HepG2 (cell line): ENCODE results near the gene CALML6. TPM values are rescaled to one million over a fixed set of nuclear protein-coding genes. Genes with fewer than 3 reads are reported as not detected.
A peak's percentile ranks its signal among the peaks of the same experiment; 100 is the strongest.

Experiments used
- ATRX ChIP-seq: sonication (generic); formaldehyde crosslinking; IDR thresholded peaks from 2 replicates; pipeline ENCODE4 v1.4.0; 2020; ENCODE audit warnings: missing genetic modification reagents, borderline replicate concordance
- BRCA1 ChIP-seq: sonication (generic); formaldehyde crosslinking; IDR thresholded peaks from 2 replicates; pipeline ENCODE4 v1.4.0; 2020; ENCODE audit warnings: missing genetic modification reagents
- CAMTA2 ChIP-seq: sonication (generic); formaldehyde crosslinking; IDR thresholded peaks from 2 replicates; pipeline ENCODE4 v1.4.0; 2020; ENCODE audit warnings: mild to moderate bottlenecking, missing genetic modification reagents, borderline replicate concordance
- ELF4 ChIP-seq: sonication (generic); formaldehyde crosslinking; IDR thresholded peaks from 2 replicates; pipeline ENCODE4 v1.5.0; 2020; ENCODE audit warnings: missing genetic modification reagents, mild to moderate bottlenecking, moderate library complexity, borderline replicate concordance
- GZF1 ChIP-seq: sonication (generic); formaldehyde crosslinking; IDR thresholded peaks from 2 replicates; pipeline ENCODE4 v1.5.1; 2020; ENCODE audit warnings: mild to moderate bottlenecking, missing genetic modification reagents
- HOXA3 ChIP-seq: sonication (generic); formaldehyde crosslinking; IDR thresholded peaks from 2 replicates; pipeline ENCODE4 v1.5.0; 2020; ENCODE audit warnings: missing genetic modification reagents
- JDP2 ChIP-seq: sonication (generic); formaldehyde crosslinking; IDR thresholded peaks from 2 replicates; pipeline ENCODE4 v1.8.1; 2022; ENCODE audit warnings: missing genetic modification reagents, borderline replicate concordance
- KLF11 ChIP-seq: IDR thresholded peaks from 2 replicates; pipeline ENCODE4 v1.6.1; 2016; ENCODE audit warnings: missing compliant biosample characterization
- MYNN ChIP-seq: sonication (generic); formaldehyde crosslinking; IDR thresholded peaks from 2 replicates; pipeline ENCODE4 v1.4.0; 2020; ENCODE audit warnings: mild to moderate bottlenecking, low read depth, missing genetic modification reagents
- NR2F6 ChIP-seq, 2 experiments: IDR thresholded peaks; 2 replicates each; pipeline ENCODE4 v1.6.1; 2016; ENCODE audit warnings: antibody characterized with exemption in 1 of 2, mild to moderate bottlenecking in 1 of 2
- PHF21A ChIP-seq: sonication (generic); formaldehyde crosslinking; IDR thresholded peaks from 2 replicates; pipeline ENCODE4 v1.5.0; 2020; ENCODE audit warnings: mild to moderate bottlenecking, missing genetic modification reagents
- XRCC5 ChIP-seq: fragments of 200-400 bp; formaldehyde crosslinking; optimal IDR thresholded peaks from 2 replicates; pipeline ENCODE3; 2017; ENCODE audit warnings: mild to moderate bottlenecking, low read length
- YEATS2 ChIP-seq: sonication (generic); formaldehyde crosslinking; IDR thresholded peaks from 2 replicates; pipeline ENCODE4 v1.4.0; 2020; ENCODE audit warnings: missing genetic modification reagents, borderline replicate concordance
- ZNF235 ChIP-seq: sonication (generic); formaldehyde crosslinking; IDR thresholded peaks from 2 replicates; pipeline ENCODE4 v1.8.1; 2023; ENCODE audit warnings: mild to moderate bottlenecking, missing genetic modification reagents, borderline replicate concordance
- ZNF3 ChIP-seq: IDR thresholded peaks from 2 replicates; pipeline ENCODE4 v1.7.0; 2017; ENCODE audit warnings: inconsistent platforms
- ZNF709 ChIP-seq: sonication (generic); formaldehyde crosslinking; IDR thresholded peaks from 2 replicates; pipeline ENCODE4 v1.5.0; 2020; ENCODE audit warnings: mild to moderate bottlenecking, missing genetic modification reagents
- ZNF747 ChIP-seq: sonication (generic); formaldehyde crosslinking; IDR thresholded peaks from 2 replicates; pipeline ENCODE4 v1.8.1; 2023; ENCODE audit warnings: missing genetic modification reagents, mild to moderate bottlenecking, borderline replicate concordance
- ZNF83 ChIP-seq: sonication (generic); formaldehyde crosslinking; IDR thresholded peaks from 2 replicates; pipeline ENCODE4 v1.4.0; 2020; ENCODE audit warnings: missing genetic modification reagents, mild to moderate bottlenecking, borderline replicate concordance
- ZNF879 ChIP-seq: sonication (generic); formaldehyde crosslinking; IDR thresholded peaks from 2 replicates; pipeline ENCODE4 v1.8.1; 2023; ENCODE audit warnings: missing genetic modification reagents
- polyA plus RNA-seq, 8 experiments: library from polyadenylated mRNA; depleted of rRNA in 3 of 8; stranded (reverse) in 7 of 8; unstranded in 1 of 8; fragments of >200 nt; fragmentation: Illumina TruSeq in 4 of 8; extraction: Trizol in 4 of 8; gene quantifications; 2 replicates each; pipeline versions ENCODE4 v1.2.1 to v1.2.3, GENCODE V29; 2011 to 2016; ENCODE audit warnings: low read depth in 4 of 8, missing spikeins in 1 of 8, mixed read lengths in 1 of 8; ENCODE audit not compliant: insufficient read depth in 1 of 8
- total RNA-seq, 5 experiments: library from RNA; depleted of rRNA; stranded (reverse); fragments of >200 nt; fragmentation: Illumina TruSeq; extraction: Trizol; gene quantifications; 2 replicates each; pipeline ENCODE4 v1.2.3, GENCODE V29; 2016; ENCODE audit warnings: low read depth in 1 of 5
- TF ChIP-seq, protein P1 (sequence below): IDR thresholded peaks from 2 replicates; pipeline ENCODE4 v1.6.1; 2018; ENCODE audit warnings: missing genetic modification reagents
- TF ChIP-seq, protein P2 (sequence below): IDR thresholded peaks from 2 replicates; pipeline ENCODE4 v1.6.1; 2012; ENCODE audit warnings: inconsistent platforms
- TF ChIP-seq, protein P3 (sequence below): sonication (generic); formaldehyde crosslinking; IDR thresholded peaks from 2 replicates; pipeline ENCODE4 v1.4.0; 2020; ENCODE audit warnings: mild to moderate bottlenecking, low read depth, missing genetic modification reagents
- TF ChIP-seq, protein P4 (sequence below): sonication (generic); formaldehyde crosslinking; IDR thresholded peaks from 2 replicates; pipeline ENCODE4 v1.5.1; 2020; ENCODE audit warnings: mild to moderate bottlenecking, missing genetic modification reagents, moderate library complexity
- TF ChIP-seq, protein P5 (sequence below): IDR thresholded peaks from 2 replicates; pipeline ENCODE4 v1.6.1; 2016; ENCODE audit warnings: missing genetic modification reagents, missing compliant biosample characterization

Gene CALML6
- total and polyA plus RNA-seq, 2 of the 13 experiments (the other 11 are each of a cell fraction or from before 2014, with no cell fraction given) = 0.11 to 0.12 TPM

DNA sequence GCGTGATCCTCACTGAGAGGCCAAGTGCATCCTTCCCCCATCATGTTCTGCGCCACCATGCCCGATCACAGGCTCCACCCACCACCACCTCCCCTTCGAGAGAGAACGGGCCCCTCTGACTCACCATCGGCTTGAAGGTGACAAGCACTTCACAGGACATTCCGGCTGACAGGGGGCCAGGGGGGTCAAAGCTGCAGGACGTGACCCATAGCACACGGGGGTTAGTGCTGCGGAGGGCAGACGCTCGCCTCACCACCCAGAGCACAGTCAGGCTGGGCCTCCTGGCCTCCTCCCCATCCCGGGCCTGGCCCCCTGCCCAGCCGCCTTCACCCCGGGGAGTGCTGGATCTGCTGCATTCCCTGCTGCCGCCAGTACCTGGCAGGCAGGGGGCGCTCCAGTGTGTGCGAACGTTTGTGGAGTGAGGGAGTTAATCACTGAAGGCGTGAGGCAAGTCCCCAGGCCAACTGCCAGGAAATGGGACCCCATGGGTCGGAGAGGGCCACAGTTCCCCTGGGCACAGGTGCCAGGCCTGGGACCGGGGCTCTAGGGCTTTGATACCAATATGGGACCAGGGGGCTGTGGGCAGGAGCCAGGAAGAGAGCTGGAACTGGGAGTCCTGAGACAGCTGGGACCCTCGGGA is 44.9 kb downstream of the CALML6 start (continued):
- TF ChIP-seq YEATS2 = peak; percentile 57; the same call in 1 of the 2 replicates
- peak; percentile 58; the same call in 1 of the 2 replicates for TF ChIP-seq HOXA3 (CRISPR knock-in tag)
- TF ChIP-seq, protein P1, sequence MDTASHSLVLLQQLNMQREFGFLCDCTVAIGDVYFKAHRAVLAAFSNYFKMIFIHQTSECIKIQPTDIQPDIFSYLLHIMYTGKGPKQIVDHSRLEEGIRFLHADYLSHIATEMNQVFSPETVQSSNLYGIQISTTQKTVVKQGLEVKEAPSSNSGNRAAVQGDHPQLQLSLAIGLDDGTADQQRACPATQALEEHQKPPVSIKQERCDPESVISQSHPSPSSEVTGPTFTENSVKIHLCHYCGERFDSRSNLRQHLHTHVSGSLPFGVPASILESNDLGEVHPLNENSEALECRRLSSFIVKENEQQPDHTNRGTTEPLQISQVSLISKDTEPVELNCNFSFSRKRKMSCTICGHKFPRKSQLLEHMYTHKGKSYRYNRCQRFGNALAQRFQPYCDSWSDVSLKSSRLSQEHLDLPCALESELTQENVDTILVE (CRISPR knock-in tag) = no peak
- peak; percentile 94 for TF ChIP-seq XRCC5
- TF ChIP-seq ZNF3 (CRISPR knock-in tag) = no peak
- no peak for TF ChIP-seq ATRX (CRISPR knock-in tag)
- 0 out of 2 replicates have a peak, but pooled peaks have one; percentile 22 for TF ChIP-seq ZNF235 (CRISPR knock-in tag)
- TF ChIP-seq ZNF709 (CRISPR knock-in tag) = no peak
- no peak for TF ChIP-seq ELF4
- no peak for TF ChIP-seq ZNF83 (CRISPR knock-in tag)
- TF ChIP-seq, protein P2, sequence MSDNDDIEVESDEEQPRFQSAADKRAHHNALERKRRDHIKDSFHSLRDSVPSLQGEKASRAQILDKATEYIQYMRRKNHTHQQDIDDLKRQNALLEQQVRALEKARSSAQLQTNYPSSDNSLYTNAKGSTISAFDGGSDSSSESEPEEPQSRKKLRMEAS = peak; percentile 75
- no peak for TF ChIP-seq MYNN (CRISPR knock-in tag)
- TF ChIP-seq ZNF879 (CRISPR knock-in tag) = no peak
- no peak for TF ChIP-seq CAMTA2 (CRISPR knock-in tag)
- TF ChIP-seq KLF11 (CRISPR knock-in tag) = no peak
- TF ChIP-seq NR2F6 (IDR thresholded peaks at IDR 0.05) = peak; percentile 75
- TF ChIP-seq NR2F6 (CRISPR knock-in tag; IDR thresholded peaks at IDR 0.05) = peak; percentile 80
- peak; percentile 83 for TF ChIP-seq GZF1 (CRISPR knock-in tag)
- no peak for TF ChIP-seq ZNF747
- 0 out of 2 replicates have a peak, but pooled peaks have one; percentile 58 for TF ChIP-seq BRCA1
- TF ChIP-seq, protein P3, sequence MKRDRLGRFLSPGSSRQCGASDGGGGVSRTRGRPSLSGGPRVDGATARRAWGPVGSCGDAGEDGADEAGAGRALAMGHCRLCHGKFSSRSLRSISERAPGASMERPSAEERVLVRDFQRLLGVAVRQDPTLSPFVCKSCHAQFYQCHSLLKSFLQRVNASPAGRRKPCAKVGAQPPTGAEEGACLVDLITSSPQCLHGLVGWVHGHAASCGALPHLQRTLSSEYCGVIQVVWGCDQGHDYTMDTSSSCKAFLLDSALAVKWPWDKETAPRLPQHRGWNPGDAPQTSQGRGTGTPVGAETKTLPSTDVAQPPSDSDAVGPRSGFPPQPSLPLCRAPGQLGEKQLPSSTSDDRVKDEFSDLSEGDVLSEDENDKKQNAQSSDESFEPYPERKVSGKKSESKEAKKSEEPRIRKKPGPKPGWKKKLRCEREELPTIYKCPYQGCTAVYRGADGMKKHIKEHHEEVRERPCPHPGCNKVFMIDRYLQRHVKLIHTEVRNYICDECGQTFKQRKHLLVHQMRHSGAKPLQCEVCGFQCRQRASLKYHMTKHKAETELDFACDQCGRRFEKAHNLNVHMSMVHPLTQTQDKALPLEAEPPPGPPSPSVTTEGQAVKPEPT = no peak
- TF ChIP-seq PHF21A (CRISPR knock-in tag) = peak; percentile 95
- no peak for TF ChIP-seq JDP2 (CRISPR knock-in tag)
- TF ChIP-seq, protein P4, sequence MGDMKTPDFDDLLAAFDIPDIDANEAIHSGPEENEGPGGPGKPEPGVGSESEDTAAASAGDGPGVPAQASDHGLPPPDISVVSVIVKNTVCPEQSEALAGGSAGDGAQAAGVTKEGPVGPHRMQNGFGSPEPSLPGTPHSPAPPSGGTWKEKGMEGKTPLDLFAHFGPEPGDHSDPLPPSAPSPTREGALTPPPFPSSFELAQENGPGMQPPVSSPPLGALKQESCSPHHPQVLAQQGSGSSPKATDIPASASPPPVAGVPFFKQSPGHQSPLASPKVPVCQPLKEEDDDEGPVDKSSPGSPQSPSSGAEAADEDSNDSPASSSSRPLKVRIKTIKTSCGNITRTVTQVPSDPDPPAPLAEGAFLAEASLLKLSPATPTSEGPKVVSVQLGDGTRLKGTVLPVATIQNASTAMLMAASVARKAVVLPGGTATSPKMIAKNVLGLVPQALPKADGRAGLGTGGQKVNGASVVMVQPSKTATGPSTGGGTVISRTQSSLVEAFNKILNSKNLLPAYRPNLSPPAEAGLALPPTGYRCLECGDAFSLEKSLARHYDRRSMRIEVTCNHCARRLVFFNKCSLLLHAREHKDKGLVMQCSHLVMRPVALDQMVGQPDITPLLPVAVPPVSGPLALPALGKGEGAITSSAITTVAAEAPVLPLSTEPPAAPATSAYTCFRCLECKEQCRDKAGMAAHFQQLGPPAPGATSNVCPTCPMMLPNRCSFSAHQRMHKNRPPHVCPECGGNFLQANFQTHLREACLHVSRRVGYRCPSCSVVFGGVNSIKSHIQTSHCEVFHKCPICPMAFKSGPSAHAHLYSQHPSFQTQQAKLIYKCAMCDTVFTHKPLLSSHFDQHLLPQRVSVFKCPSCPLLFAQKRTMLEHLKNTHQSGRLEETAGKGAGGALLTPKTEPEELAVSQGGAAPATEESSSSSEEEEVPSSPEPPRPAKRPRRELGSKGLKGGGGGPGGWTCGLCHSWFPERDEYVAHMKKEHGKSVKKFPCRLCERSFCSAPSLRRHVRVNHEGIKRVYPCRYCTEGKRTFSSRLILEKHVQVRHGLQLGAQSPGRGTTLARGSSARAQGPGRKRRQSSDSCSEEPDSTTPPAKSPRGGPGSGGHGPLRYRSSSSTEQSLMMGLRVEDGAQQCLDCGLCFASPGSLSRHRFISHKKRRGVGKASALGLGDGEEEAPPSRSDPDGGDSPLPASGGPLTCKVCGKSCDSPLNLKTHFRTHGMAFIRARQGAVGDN (CRISPR knock-in tag) = peak; percentile 94
- TF ChIP-seq, protein P5, sequence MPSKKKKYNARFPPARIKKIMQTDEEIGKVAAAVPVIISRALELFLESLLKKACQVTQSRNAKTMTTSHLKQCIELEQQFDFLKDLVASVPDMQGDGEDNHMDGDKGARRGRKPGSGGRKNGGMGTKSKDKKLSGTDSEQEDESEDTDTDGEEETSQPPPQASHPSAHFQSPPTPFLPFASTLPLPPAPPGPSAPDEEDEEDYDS (CRISPR knock-in tag) = 0 out of 2 replicates have a peak, but pooled peaks have one; percentile 47
